ENCODE measurements around the gene SOX12.
A peak's percentile ranks its signal among the peaks of the same experiment; 100 is the strongest.

The SOX12 gene

GRCh38 chr20:325045-325888 is at the start of gene SOX12:
Gene SOX12 (plus strand): TSS chr20:325552. CDS start chr20:325925, 373 bp downstream.
- peak; percentile 99 for DNase-seq

GRCh38 chr20:275791-276190 is 49.6 kb upstream of the SOX12 start:
- DNase-seq = no peak

GRCh38 chr20:276620-277495 is 48.5 kb upstream of the SOX12 start:
- DNase-seq = no peak

- DNase-seq = no peak
Observed at GRCh38 chr20:277496-277781, 47.9 kb upstream of the SOX12 start.

DNA sequence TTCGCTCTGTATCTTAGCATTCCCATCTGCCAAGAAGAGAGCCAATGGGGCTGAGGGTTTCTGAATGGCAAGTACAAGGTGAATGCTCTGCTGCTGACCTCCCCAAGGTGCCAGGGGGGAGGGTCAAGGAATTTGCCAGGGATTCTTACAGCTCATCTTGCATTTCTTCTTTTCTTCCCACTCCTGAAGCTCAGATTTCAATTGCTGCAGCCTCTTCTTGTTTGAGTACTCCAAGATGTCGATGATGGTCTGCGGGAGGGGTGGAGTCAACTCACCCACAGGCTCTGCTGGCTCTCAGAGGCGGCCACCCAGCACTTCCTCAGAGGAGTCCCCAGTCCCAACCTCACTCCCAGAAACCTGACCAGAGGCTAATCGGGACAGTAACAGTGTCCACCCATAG is 47.2 kb upstream of the SOX12 start:
- no peak for DNase-seq

- no peak for DNase-seq
Observed at GRCh38 chr20:278607-279571, 46.5 kb upstream of the SOX12 start.

- no peak for DNase-seq
Observed at GRCh38 chr20:284172-284571, 41.2 kb upstream of the SOX12 start.

GRCh38 chr20:286508-286907 is 38.8 kb upstream of the SOX12 start:
- DNase-seq = no peak

- DNase-seq = no peak
Observed at GRCh38 chr20:288956-289692, 36.2 kb upstream of the SOX12 start.

DNA sequence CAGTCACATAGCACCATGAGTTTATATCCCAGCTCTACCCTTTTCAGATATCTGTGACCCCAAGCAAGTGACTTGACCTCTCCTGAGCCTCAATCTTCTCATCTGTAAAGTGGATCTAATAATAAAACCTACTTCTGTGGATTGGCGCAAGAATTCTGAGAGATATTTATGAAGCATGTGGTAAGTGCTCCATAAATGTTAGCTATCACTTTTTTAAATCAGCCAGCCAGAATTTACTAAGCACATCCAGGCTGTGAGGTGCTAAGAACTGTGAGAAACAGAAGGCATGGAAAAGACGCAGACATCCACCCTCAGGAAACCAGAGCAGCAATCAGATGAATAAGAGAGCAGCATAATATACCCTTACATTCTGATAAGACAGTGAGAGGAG is 35.7 kb upstream of the SOX12 start:
- no peak for DNase-seq

GRCh38 chr20:290084-290831 is 35.1 kb upstream of the SOX12 start, which contains the start of gene C20orf96:
Gene C20orf96 (minus strand): TSS chr20:290750. CDS start chr20:290610, 140 bp downstream.
- peak; percentile 93 for DNase-seq

DNA sequence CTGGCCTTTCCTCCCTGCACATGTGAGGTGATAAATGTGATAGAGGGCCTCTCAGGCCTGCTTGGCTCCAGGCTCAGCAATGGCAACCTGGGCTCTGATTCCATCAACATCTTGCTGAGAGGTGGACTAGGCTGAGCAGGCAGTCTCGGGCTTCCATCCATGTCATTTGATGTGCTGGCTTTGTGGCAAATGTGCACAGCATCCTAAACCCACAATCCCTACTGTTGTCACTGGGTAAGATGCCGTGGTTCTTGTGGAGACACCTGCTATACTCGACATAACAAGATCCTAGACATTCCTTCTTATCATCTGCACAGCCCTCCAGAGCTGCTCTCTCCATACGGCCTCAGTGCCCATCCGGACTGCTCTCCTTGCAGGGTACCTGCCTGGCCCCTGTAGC is 30.8 kb upstream of the SOX12 start:
- no peak for DNase-seq

DNA sequence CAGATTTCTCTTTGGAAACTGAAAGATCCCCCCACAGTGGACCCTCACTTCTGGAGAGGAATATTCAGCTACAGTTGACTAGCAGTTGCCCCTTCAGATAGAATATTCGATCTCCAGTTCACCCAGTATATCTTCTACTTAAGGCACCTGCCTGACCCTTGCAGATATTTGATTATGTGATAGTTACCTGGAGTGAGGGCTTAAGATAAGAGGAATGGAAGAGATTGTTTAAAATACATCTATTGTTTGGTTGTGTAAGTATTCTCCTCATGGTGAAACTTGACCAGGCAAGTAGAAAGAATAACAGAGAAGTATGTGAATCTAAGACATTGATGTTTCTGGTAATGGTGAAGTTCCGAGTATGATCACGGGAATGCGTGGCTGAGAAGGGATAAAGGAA is 29.5 kb upstream of the SOX12 start:
- no peak for DNase-seq

DNA sequence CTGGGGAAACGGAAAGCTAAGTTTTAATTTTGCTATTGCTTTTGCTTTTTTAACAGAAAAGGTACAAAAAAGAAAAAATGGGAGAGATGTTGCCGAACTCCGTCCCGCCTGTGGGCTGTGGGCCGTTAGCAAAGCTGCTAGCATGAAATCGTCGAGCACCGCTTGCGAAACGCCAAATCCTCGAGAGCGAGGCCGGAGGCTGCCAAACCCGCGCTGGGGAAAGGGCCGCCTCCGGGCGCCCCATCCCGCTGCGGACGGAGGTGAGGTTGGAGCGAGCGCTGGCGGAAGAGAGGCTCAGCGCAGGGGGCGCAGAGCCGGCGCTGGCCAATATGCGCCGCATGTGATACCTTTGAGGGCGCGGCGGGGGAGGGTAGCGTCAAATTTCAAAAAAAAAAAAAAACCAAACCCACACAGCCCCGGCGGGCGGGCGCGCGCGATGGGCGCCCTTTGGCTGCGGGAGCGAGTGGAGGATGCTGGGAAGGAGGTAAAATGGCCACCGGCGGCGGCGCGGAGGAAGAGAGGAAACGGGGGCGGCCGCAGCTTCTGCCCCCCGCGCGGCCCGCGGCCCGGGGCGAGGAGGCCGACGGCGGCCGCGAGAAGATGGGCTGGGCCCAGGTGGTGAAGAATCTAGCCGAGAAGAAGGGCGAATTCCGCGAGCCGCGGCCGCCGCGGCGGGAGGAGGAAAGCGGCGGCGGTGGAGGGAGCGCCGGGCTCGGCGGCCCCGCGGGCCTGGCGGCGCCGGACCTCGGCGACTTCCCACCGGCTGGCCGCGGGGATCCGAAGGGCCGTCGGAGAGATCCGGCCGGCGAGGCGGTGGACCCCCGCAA is 28.0 kb upstream of the SOX12 start, which contains the start of gene ZCCHC3:
ZCCHC3 (plus strand) TSS at position 473 of the 827 bp plus-strand sequence; CDS start at position 490, 17 bp downstream.
- peak; percentile 89 for DNase-seq

- peak; percentile 62 for DNase-seq
Observed at GRCh38 chr20:297925-298775, 27.2 kb upstream of the SOX12 start.

DNA sequence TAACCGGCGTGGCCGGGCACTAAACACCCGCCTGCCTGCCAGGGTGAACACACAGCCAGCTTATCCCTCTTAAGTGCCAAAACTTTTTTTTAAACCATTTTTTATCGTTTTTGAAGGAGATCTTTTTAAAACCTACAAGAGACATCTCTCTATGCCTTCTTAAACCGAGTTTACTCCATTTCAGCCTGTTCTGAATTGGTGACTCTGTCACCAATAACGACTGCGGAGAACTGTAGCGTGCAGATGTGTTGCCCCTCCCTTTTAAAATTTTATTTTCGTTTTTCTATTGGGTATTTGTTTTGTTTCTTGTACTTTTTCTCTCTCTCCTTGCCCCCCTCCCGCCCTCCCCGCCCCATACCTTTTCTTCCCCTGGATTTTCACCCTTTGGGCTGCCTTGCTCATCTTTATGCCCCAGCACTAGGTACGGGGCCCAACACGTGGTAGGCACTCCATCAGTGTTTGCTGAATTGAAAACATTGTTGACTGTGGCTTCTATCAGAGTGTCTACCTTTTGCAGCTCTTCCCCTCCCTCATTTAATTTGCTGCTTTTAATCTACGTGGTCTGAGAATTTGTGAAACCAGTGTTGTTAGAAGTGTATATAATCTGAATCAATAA is 26.5 kb upstream of the SOX12 start:
- no peak for DNase-seq

GRCh38 chr20:300345-300990 is 24.9 kb upstream of the SOX12 start:
- DNase-seq = no peak

Data from activated CD4-positive, alpha-beta T cell treated with anti-CD3 and anti-CD28 coated beads for 48 hours (primary cell).